CD14-positive monocyte (primary cell): ENCODE measurements around the gene UBE3D. TPM values are rescaled to one million over a fixed set of nuclear protein-coding genes. Genes with fewer than 3 reads are reported as not detected.

Source experiments
- DNase-seq, 3 donors: peaks; one replicate each; pipeline ENCODE4 v3.0.0-alpha.2; 2011 to 2022
- H2AFZ ChIP-seq: 2 replicates; pipeline ENCODE4 v1.6.0; 2012; ENCODE audit warnings: mild to moderate bottlenecking, low read depth, low read length, inconsistent platforms; ENCODE audit not compliant: insufficient read depth, poor library complexity, severe bottlenecking
- H3K27ac ChIP-seq, 2 donors: 1 replicate in 1 of 2; 2 replicates in 1 of 2; pipeline ENCODE4 v1.5.1; 2012 to 2013; ENCODE audit warnings: low read length in 2 of 2, control low read depth in 1 of 2, inconsistent platforms in 1 of 2, low read depth in 1 of 2, mild to moderate bottlenecking in 1 of 2
- H3K27me3 ChIP-seq, 2 donors: one replicate each; pipeline versions ENCODE4 v1.6.0 to v1.6.1; 2011 to 2013; ENCODE audit warnings: low read length in 2 of 2; ENCODE audit not compliant: control insufficient read depth in 2 of 2, insufficient read depth in 2 of 2
- H3K36me3 ChIP-seq, 2 donors: replicated peaks in 1 of 2; 1 replicate in 1 of 2; 2 replicates in 1 of 2; pipeline versions ENCODE4 v1.5.1 to v1.6.1; 2012 to 2013; ENCODE audit warnings: low read length in 2 of 2, control low read depth in 1 of 2, inconsistent platforms in 1 of 2, mild to moderate bottlenecking in 1 of 2; ENCODE audit not compliant: insufficient read depth in 2 of 2, control insufficient read depth in 1 of 2
- H3K4me1 ChIP-seq, 2 donors: 1 replicate in 1 of 2; 2 replicates in 1 of 2; pipeline versions ENCODE4 v1.5.1 to v1.6.1; 2012 to 2013; ENCODE audit warnings: low read length in 2 of 2, control low read depth in 1 of 2, inconsistent platforms in 1 of 2, mild to moderate bottlenecking in 1 of 2, moderate library complexity in 1 of 2; ENCODE audit not compliant: insufficient read depth in 2 of 2, control insufficient read depth in 1 of 2
- H3K4me2 ChIP-seq: replicated peaks from 2 replicates; pipeline ENCODE3; 2012; ENCODE audit warnings: low read length, moderate library complexity, mild to moderate bottlenecking; ENCODE audit not compliant: poor library complexity, severe bottlenecking; ENCODE audit errors: extremely low read depth
- H3K4me3 ChIP-seq, 3 experiments: fragments of 200-600 bp in 1 of 3; sonication (generic) in 1 of 3; replicated peaks in 1 of 3; 1 replicate in 2 of 3; 2 replicates in 1 of 3; pipeline ENCODE4 v1.5.1; 2011 to 2013; ENCODE audit warnings: low read length in 3 of 3, mild to moderate bottlenecking in 3 of 3, control low read depth in 2 of 3, low read depth in 2 of 3, inconsistent platforms in 1 of 3, moderate library complexity in 1 of 3
- H3K79me2 ChIP-seq: 2 replicates; pipeline ENCODE4 v1.6.0; 2012; ENCODE audit warnings: mild to moderate bottlenecking, control low read depth, inconsistent platforms, low read length, moderate library complexity; ENCODE audit not compliant: insufficient read depth
- H3K9ac ChIP-seq: 2 replicates; pipeline ENCODE4 v1.6.0; 2017; ENCODE audit warnings: low read length, mild to moderate bottlenecking; ENCODE audit not compliant: insufficient read depth, poor library complexity, severe bottlenecking
- H3K9me3 ChIP-seq, 2 donors: replicated peaks in 1 of 2; 1 replicate in 1 of 2; 2 replicates in 1 of 2; pipeline versions ENCODE4 v1.5.1 to v1.6.1; 2012 to 2013; ENCODE audit warnings: low read length in 2 of 2, control low read depth in 1 of 2; ENCODE audit not compliant: control insufficient read depth in 1 of 2, insufficient read depth in 1 of 2
- H4K20me1 ChIP-seq: 2 replicates; pipeline ENCODE4 v1.6.0; 2012; ENCODE audit warnings: mild to moderate bottlenecking, low read length, control low read depth, moderate library complexity; ENCODE audit not compliant: insufficient read depth
- H3K27ac Mint-ChIP-seq, 7 donors: one replicate each; pipeline ENCODE4 v1.8.0; 2020; ENCODE audit warnings: mild to moderate bottlenecking in 7 of 7, mixed read lengths in 7 of 7, moderate library complexity in 6 of 7, inconsistent platforms in 2 of 7
- H3K27me3 Mint-ChIP-seq, 3 donors: one replicate each; pipeline ENCODE4 v1.8.0; 2021 to 2022; ENCODE audit warnings: low read depth in 3 of 3, mild to moderate bottlenecking in 3 of 3, mixed read lengths in 3 of 3, moderate library complexity in 3 of 3, inconsistent platforms in 1 of 3
- H3K36me3 Mint-ChIP-seq, 2 donors: one replicate each; pipeline ENCODE4 v1.8.0; 2020; ENCODE audit warnings: mixed read lengths in 2 of 2, inconsistent platforms in 1 of 2, mild to moderate bottlenecking in 1 of 2
- H3K4me1 Mint-ChIP-seq: one replicate; pipeline ENCODE4 v1.8.0; 2020; ENCODE audit warnings: mild to moderate bottlenecking, mixed read lengths
- H3K4me3 Mint-ChIP-seq, 2 donors: one replicate each; pipeline ENCODE4 v1.8.0; 2020; ENCODE audit warnings: mild to moderate bottlenecking in 2 of 2, mixed read lengths in 2 of 2, moderate library complexity in 1 of 2
- H3K9me3 Mint-ChIP-seq, 7 donors: one replicate each; pipeline ENCODE4 v1.8.0; 2020 to 2022; ENCODE audit warnings: mixed read lengths in 7 of 7, mild to moderate bottlenecking in 6 of 7, moderate library complexity in 6 of 7, inconsistent platforms in 2 of 7
- WGBS: methylation state at CpG from one replicate; pipeline ENCODE4 v1.1.5; 2013; ENCODE audit warnings: missing lambda C conversion rate; ENCODE audit not compliant: insufficient coverage; 5-methylcytosine and 5-hydroxymethylcytosine counted together
- intact Hi-C, 2 donors: fragments of 100-400 bp; cut with micrococcal nuclease; formaldehyde crosslinking; loops; one replicate each; pipeline versions ENCODE4 v1.15.0 to v1.15.1; 2023
- polyA plus RNA-seq, 3 donors: library from polyadenylated mRNA; depleted of rRNA in 1 of 3; unstranded in 2 of 3; stranded (reverse) in 1 of 3; fragments of 300-500 nt in 2 of 3; fragments of >200 nt in 1 of 3; fragmentation: Illumina TruSeq in 2 of 3; gene quantifications; 1 replicate in 2 of 3; 2 replicates in 1 of 3; pipeline ENCODE4 v1.2.3, GENCODE V29; 2012 to 2021
- TF ChIP-seq, protein P1 (sequence below): fragments of 200-600 bp; IDR thresholded peaks from one replicate; pipeline ENCODE4 v1.8.0; 2022; ENCODE audit warnings: antibody characterized with exemption, mild to moderate bottlenecking

The UBE3D gene
- polyA plus RNA-seq, 3 donors = 0.61 to 1.7 (median 1.1) TPM

DNA sequence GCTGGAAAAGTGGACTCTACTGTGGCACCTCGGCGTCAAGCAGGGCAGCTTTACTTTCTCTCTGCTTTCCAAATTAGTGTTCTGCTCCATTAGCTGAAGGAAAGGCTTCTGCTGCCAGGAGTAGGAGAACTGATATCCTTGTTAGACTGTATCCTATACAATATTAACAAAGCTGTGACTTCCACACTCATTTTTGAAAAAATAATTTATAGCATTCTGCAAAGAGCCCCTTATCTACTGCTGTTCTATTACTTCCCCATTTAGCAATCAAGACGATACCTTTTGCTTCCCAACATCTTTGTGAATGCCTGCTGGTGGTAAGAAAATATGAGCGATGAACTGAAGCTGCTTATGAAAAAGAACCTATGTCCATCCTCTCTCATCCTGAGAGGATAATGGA lies 151.1 kb downstream of the UBE3D start:
- Mint-ChIP-seq H3K36me3 (no peaks in the 10 kb centered on the region), H3K9me3 (peaks cover 7 to 20% (median 12%) of the 10 kb centered on the region in 7 donors), H3K4me1 (no peaks in the 10 kb centered on the region), H3K27ac (no peak overlapping the region), H3K4me3 (no peak overlapping the region), H3K27me3 (no peaks in the 10 kb centered on the region)
- WGBS = 93% methylated on average over 2 of the region's 4 CpGs
- H3K9me3 ChIP-seq = peaks cover 11 to 14% of the 10 kb centered on the region in 2 donors
- H3K4me2 ChIP-seq = no peak overlapping the region
- H4K20me1 ChIP-seq = no peaks in the 10 kb centered on the region
- no peaks in the 10 kb centered on the region for H3K27me3 ChIP-seq
- H2AFZ ChIP-seq = no peak overlapping the region
- intact Hi-C loops = no loop called here
- H3K36me3 ChIP-seq = no peaks in the 10 kb centered on the region
- H3K27ac ChIP-seq = no peak overlapping the region
- DNase-seq = no peak
- no peak overlapping the region for H3K9ac ChIP-seq
- no peaks in the 10 kb centered on the region for H3K4me1 ChIP-seq
- no peaks in the 10 kb centered on the region for H3K79me2 ChIP-seq
- TF ChIP-seq, protein P1, sequence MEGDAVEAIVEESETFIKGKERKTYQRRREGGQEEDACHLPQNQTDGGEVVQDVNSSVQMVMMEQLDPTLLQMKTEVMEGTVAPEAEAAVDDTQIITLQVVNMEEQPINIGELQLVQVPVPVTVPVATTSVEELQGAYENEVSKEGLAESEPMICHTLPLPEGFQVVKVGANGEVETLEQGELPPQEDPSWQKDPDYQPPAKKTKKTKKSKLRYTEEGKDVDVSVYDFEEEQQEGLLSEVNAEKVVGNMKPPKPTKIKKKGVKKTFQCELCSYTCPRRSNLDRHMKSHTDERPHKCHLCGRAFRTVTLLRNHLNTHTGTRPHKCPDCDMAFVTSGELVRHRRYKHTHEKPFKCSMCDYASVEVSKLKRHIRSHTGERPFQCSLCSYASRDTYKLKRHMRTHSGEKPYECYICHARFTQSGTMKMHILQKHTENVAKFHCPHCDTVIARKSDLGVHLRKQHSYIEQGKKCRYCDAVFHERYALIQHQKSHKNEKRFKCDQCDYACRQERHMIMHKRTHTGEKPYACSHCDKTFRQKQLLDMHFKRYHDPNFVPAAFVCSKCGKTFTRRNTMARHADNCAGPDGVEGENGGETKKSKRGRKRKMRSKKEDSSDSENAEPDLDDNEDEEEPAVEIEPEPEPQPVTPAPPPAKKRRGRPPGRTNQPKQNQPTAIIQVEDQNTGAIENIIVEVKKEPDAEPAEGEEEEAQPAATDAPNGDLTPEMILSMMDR = no peak
- no peak overlapping the region for H3K4me3 ChIP-seq

DNA sequence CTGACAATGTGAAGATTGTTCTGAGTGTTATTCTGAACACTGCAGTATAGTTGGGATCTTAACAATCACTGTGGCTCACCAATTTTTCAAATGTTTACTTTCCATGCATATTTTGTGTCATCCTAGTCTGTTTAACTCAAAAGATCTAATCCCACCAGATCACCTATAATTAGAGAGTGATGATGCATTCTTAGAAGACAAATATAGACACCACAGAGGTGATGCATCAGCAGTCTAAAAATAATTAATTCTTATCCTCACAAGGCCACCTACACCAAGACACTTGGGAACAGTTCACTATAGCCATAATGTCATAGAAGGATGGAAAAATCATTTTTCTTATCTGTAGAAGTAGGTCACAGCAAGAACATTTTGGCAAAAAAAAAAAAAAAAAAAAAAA lies 154.8 kb downstream of the UBE3D start:
- H2AFZ ChIP-seq = no peak overlapping the region
- H4K20me1 ChIP-seq = no peaks in the 10 kb centered on the region
- intact Hi-C loops = no loop called here
- Mint-ChIP-seq H3K27ac (no peak overlapping the region), H3K36me3 (no peaks in the 10 kb centered on the region), H3K4me1 (no peaks in the 10 kb centered on the region), H3K9me3 (peaks cover 0 to 3% (median 0%) of the 10 kb centered on the region in 7 donors), H3K27me3 (no peaks in the 10 kb centered on the region), H3K4me3 (no peak overlapping the region)
- no peaks in the 10 kb centered on the region for H3K9me3 ChIP-seq
- H3K4me3 ChIP-seq = no peak overlapping the region
- H3K79me2 ChIP-seq = no peaks in the 10 kb centered on the region
- no peak overlapping the region for H3K4me2 ChIP-seq
- H3K9ac ChIP-seq = no peak overlapping the region
- H3K27me3 ChIP-seq = no peaks in the 10 kb centered on the region
- H3K4me1 ChIP-seq = no peaks in the 10 kb centered on the region
- no peaks in the 10 kb centered on the region for H3K36me3 ChIP-seq
- TF ChIP-seq, protein P1 = no peak
- H3K27ac ChIP-seq = no peak overlapping the region
- no peak for DNase-seq
